ENCODE data around the gene ERCC3. TPM values are rescaled to one million over a fixed set of nuclear protein-coding genes. Genes with fewer than 3 reads are reported as not detected.

ERCC3 gene
- total RNA-seq, 6 donors from 2014 or later, result 32.1 to 178 (median 49.8) TPM

DNA sequence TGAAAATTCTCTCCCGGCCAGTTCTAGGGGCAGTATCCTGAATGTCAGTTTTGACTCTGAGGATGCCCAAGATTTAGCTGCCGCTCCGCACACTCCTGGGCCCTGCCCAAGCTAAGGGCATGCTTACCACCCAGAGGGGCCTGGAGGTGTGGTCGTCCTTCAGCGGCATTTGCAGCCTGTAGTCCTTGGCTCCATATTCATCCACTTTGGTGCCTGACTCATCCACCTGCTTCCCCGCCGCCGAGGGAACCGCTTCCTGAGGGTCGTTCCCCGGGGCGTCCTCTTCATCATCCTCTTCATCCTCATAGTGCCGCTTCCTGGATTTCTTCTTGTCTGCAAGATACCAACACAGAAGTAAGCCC is 577 bp downstream of the ERCC3 start:
- WGBS, 2 donors, result 13 to 16% methylated on average over 13 of the region's 13 CpGs
- Histone ChIP-seq H3K27ac (peak overlapping the region; percentile 71 to 91 (median 84)), H3K4me1 (peaks cover 12 to 22% (median 12%) of the 10 kb centered on the region in 4 donors), H3K27me3 (no peaks in the 10 kb centered on the region), H3K36me3 (peaks cover 20 to 44% (median 40%) of the 10 kb centered on the region in 4 donors), H3K9me3 (no peaks in the 10 kb centered on the region), H3K4me3 (peak overlapping the region; percentile 79 to 98 (median 94))
- ATAC-seq (ENCODE audit: low FRiP score in 2 of 2) (peak; percentile 23 to 42), DNase-seq (peak in 1 of 2 donors; percentile 28)
- no peak for TF ChIP-seq POLR2A (IDR thresholded peaks at IDR 0.05)
- no peak for TF ChIP-seq POLR2AphosphoS5 (IDR thresholded peaks at IDR 0.05)
- TF ChIP-seq, protein P1, sequence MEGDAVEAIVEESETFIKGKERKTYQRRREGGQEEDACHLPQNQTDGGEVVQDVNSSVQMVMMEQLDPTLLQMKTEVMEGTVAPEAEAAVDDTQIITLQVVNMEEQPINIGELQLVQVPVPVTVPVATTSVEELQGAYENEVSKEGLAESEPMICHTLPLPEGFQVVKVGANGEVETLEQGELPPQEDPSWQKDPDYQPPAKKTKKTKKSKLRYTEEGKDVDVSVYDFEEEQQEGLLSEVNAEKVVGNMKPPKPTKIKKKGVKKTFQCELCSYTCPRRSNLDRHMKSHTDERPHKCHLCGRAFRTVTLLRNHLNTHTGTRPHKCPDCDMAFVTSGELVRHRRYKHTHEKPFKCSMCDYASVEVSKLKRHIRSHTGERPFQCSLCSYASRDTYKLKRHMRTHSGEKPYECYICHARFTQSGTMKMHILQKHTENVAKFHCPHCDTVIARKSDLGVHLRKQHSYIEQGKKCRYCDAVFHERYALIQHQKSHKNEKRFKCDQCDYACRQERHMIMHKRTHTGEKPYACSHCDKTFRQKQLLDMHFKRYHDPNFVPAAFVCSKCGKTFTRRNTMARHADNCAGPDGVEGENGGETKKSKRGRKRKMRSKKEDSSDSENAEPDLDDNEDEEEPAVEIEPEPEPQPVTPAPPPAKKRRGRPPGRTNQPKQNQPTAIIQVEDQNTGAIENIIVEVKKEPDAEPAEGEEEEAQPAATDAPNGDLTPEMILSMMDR (IDR thresholded peaks at IDR 0.05), result no peak
- TF ChIP-seq EP300 (IDR thresholded peaks at IDR 0.05), result no peak

DNA sequence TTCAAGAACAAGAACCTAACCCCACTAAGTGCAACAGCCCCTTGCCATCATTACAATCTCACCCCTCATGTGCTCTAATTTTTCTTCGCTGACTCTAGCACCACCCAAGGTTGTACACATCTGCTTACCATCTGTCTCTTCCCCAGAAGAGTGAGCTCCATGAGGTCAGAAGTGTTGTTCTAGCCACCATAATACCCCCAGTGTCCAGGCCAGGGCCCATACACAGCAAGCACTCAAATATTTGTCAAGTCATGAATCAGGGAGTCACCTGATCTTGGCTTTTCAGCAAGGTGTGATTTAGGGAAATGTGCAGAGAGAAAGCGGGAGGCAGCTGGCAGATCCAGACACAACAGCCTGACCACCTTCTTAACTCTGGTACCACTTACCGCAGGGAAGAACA is 5.7 kb downstream of the ERCC3 start:
- Histone ChIP-seq H3K4me1 (peaks cover 4 to 10% (median 6%) of the 10 kb centered on the region in 4 donors), H3K27ac (no peak overlapping the region), H3K27me3 (no peaks in the 10 kb centered on the region), H3K4me3 (no peak overlapping the region), H3K36me3 (peaks cover 48 to 95% (median 90%) of the 10 kb centered on the region in 4 donors), H3K9me3 (no peaks in the 10 kb centered on the region)
- DNase-seq (no peak), ATAC-seq (ENCODE audit: low FRiP score in 2 of 2) (no peak)
- TF ChIP-seq, protein P1 (IDR thresholded peaks at IDR 0.05), result no peak
- TF ChIP-seq EP300 (IDR thresholded peaks at IDR 0.05) (no peak), POLR2A (IDR thresholded peaks at IDR 0.05) (no peak), POLR2AphosphoS5 (IDR thresholded peaks at IDR 0.05) (no peak)
- WGBS, 2 donors, result 95 to 98% methylated on average over 3 of the region's 3 CpGs

DNA sequence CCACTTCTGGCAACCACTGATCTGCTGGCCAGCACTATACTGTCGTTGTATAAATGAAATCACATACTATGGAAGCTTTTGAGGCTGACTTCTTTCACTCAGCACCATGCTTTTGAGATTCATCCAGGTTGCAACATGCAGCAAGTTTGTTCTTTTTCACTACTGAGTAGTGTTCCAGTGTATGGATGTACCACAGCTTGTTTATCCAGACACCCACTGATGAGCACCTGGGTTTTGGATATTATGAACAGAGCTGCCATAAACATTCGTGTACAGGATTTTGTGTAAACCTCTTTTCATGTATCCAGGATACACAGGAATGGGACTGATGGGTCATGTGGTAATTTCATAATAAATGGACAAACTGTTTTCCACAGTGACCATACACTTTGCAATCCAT is 10.7 kb downstream of the ERCC3 start:
- TF ChIP-seq EP300 (IDR thresholded peaks at IDR 0.05), result no peak
- TF ChIP-seq POLR2AphosphoS5 (IDR thresholded peaks at IDR 0.05), result no peak
- TF ChIP-seq, protein P1 (IDR thresholded peaks at IDR 0.05), result no peak
- TF ChIP-seq POLR2A (IDR thresholded peaks at IDR 0.05), result no peak
- Histone ChIP-seq H3K27ac (no peak overlapping the region), H3K4me3 (no peak overlapping the region), H3K9me3 (no peaks in the 10 kb centered on the region), H3K4me1 (no peaks in the 10 kb centered on the region), H3K36me3 (peaks cover 32 to 99% (median 79%) of the 10 kb centered on the region in 4 donors), H3K27me3 (no peaks in the 10 kb centered on the region)
- ATAC-seq (ENCODE audit: low FRiP score in 2 of 2) (no peak), DNase-seq (no peak)
- 91 to 92% methylated on average over 2 of the region's 2 CpGs for WGBS, 2 donors

DNA sequence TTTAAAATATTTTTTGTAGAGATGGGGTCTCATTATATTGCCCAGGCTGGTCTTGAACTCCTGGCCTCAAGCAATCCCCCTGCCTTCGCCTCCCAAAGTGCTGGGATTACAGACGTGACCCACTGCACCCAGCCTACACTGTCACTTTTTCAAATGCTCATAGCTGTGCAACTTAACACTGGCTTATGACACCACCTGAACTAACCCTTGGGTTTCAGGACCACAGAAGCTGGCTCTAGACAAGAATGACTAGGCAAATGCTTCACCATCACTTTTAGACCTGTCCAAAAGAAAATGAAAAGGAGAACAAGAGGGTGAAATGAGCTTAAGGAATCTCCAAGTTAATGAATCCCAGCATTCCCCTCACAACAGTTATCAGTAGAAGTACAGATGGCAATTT is 13.3 kb downstream of the ERCC3 start:
- ATAC-seq (ENCODE audit: low FRiP score in 2 of 2), result no peak
- Histone ChIP-seq H3K36me3 (peaks cover 17 to 99% (median 73%) of the 10 kb centered on the region in 4 donors), H3K27ac (no peak overlapping the region), H3K4me1 (no peaks in the 10 kb centered on the region), H3K9me3 (no peaks in the 10 kb centered on the region), H3K4me3 (no peak overlapping the region), H3K27me3 (no peaks in the 10 kb centered on the region)
- no peak for DNase-seq
- TF ChIP-seq POLR2A (IDR thresholded peaks at IDR 0.05), result no peak
- no peak for TF ChIP-seq EP300 (IDR thresholded peaks at IDR 0.05)
- TF ChIP-seq POLR2AphosphoS5 (IDR thresholded peaks at IDR 0.05), result no peak
- TF ChIP-seq, protein P1 (IDR thresholded peaks at IDR 0.05), result no peak
- WGBS, 2 donors, result 83 to 91% methylated on average over 2 of the region's 2 CpGs

DNA sequence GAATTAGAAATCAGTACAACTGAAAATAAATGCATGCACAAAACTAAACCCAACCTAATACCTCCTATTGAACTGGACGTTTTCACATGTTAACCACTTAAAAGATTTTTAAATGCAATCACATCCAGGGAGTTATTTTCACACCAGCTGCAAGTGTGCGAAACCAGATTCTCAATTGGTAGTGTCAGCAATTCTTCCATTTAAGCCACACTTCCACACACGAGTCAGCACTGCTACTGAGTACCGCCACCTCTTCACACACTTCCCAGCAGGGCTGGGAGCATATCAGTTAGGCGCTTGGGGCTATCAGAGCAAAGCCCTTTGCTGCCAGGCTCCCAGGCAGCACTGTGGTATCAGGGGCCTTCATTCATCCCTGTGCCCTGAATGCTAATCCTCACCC is 14.2 kb downstream of the ERCC3 start:
- 85 to 91% methylated on average over 5 of the region's 5 CpGs for WGBS, 2 donors
- H3K36me3 ChIP-seq, result peaks cover 15 to 99% (median 72%) of the 10 kb centered on the region in 4 donors
- TF ChIP-seq POLR2AphosphoS5 (IDR thresholded peaks at IDR 0.05), result no peak
- TF ChIP-seq EP300 (IDR thresholded peaks at IDR 0.05), result no peak
- no peak for TF ChIP-seq POLR2A (IDR thresholded peaks at IDR 0.05)
- TF ChIP-seq, protein P1 (IDR thresholded peaks at IDR 0.05), result no peak
- no peaks in the 10 kb centered on the region for H3K9me3 ChIP-seq
- no peak for DNase-seq
- H3K4me1 ChIP-seq, result no peaks in the 10 kb centered on the region
- no peak for ATAC-seq (ENCODE audit: low FRiP score in 2 of 2)
- H3K27ac ChIP-seq, result no peak overlapping the region
- no peaks in the 10 kb centered on the region for H3K27me3 ChIP-seq
- H3K4me3 ChIP-seq, result no peak overlapping the region

Data from upper lobe of left lung (tissue), 6 donors.